Brain microvascular endothelial cell (primary cell): ENCODE results near the gene TSPAN11.
A peak's percentile ranks its signal among the peaks of the same experiment; 100 is the strongest.

Experiments used
- DNase-seq: peaks from one replicate; pipeline ENCODE4 v3.0.0-alpha.2; 2020
- H3K27ac ChIP-seq: fragments of 250-450 bp; sonication (Bioruptor Pico); 2 replicates; pipeline ENCODE4 v1.5.1; 2020; ENCODE audit warnings: mild to moderate bottlenecking, moderate library complexity
- H3K27me3 ChIP-seq: fragments of 250-450 bp; sonication (Bioruptor Pico); replicated peaks from 2 replicates; pipeline ENCODE4 v1.5.1; 2020; ENCODE audit warnings: mild to moderate bottlenecking
- H3K36me3 ChIP-seq: fragments of 250-450 bp; sonication (Bioruptor Pico); replicated peaks from 2 replicates; pipeline ENCODE4 v1.5.1; 2020; ENCODE audit warnings: mild to moderate bottlenecking
- H3K4me3 ChIP-seq: 2 replicates; pipeline ENCODE4 v1.5.1; 2011; ENCODE audit warnings: low read depth, mild to moderate bottlenecking, control low read depth, low read length, moderate library complexity
- in situ Hi-C: cut with HindIII; loops from 2 replicates; pipeline ENCODE4 v1.10.0; 2017; ENCODE audit warnings: low sequenced_read_pairs, low pct_ligation_motif_present
- TF ChIP-seq, protein P1 (sequence below): IDR thresholded peaks from 2 replicates; pipeline ENCODE4 v1.5.1; 2011; ENCODE audit warnings: low read depth, mild to moderate bottlenecking, moderate library complexity, low read length, control low read depth, inconsistent platforms; ENCODE audit errors: missing control alignments

The TSPAN11 gene

DNA sequence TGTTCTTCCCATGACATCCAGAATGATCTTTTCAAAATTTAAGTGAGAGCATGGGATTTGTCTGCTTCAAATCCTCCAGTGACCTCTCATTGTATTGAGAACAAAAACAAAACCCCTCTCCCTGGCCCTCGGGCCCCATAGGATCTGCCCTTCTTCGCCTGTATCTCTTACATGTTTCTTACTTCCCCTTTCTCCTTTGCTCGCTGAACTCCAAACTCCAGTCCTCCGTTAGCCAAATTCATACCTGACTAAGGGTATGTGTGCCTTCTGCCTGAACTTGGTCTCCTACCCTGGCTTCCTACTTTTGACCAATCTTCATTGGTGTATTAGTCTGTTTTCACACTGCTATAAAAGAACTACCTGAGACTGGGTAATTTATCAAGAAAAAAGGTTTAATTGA lies 13.2 kb upstream of the TSPAN11 start:
- no peak overlapping the region for H3K27ac ChIP-seq
- no peak for DNase-seq
- in situ Hi-C loops, result no loop called here
- no peaks in the 10 kb centered on the region for H3K36me3 ChIP-seq
- no peak overlapping the region for H3K4me3 ChIP-seq
- TF ChIP-seq, protein P1, sequence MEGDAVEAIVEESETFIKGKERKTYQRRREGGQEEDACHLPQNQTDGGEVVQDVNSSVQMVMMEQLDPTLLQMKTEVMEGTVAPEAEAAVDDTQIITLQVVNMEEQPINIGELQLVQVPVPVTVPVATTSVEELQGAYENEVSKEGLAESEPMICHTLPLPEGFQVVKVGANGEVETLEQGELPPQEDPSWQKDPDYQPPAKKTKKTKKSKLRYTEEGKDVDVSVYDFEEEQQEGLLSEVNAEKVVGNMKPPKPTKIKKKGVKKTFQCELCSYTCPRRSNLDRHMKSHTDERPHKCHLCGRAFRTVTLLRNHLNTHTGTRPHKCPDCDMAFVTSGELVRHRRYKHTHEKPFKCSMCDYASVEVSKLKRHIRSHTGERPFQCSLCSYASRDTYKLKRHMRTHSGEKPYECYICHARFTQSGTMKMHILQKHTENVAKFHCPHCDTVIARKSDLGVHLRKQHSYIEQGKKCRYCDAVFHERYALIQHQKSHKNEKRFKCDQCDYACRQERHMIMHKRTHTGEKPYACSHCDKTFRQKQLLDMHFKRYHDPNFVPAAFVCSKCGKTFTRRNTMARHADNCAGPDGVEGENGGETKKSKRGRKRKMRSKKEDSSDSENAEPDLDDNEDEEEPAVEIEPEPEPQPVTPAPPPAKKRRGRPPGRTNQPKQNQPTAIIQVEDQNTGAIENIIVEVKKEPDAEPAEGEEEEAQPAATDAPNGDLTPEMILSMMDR, result no peak
- no peaks in the 10 kb centered on the region for H3K27me3 ChIP-seq

DNA sequence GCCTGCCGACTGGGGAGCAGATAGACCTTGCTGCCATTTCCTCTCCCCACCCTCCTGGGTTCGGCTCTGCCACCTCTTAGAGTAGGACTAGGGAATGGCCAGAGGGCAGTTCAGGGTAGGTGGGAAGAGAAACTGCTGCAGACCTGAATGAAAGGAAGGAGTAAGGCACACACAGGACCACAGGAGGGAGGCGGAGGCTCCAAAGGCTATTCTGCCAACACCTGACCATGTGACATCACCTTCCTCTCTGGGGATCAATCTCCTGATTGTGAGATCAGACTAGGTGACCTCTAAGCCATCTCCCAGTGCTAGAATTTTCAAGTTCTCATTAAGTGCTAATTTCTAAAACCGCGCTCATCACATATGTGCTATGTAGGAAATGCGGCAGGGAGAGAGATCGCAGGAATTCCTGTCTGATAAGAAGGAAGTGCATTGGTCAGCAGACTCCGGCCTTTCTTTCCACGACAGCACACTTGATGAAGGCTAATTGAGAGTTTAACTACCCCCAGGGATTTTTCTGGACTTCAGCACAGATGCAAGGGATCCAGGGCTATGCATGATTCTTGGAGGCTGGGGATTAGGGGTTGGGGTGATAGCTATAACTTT lies 11.5 kb upstream of the TSPAN11 start:
- TF ChIP-seq, protein P1, result no peak
- no peak for DNase-seq
- no peaks in the 10 kb centered on the region for H3K36me3 ChIP-seq
- H3K27me3 ChIP-seq, result no peaks in the 10 kb centered on the region
- no peak overlapping the region for H3K4me3 ChIP-seq
- H3K27ac ChIP-seq, result no peak overlapping the region
- in situ Hi-C loops, result no loop called here

DNA sequence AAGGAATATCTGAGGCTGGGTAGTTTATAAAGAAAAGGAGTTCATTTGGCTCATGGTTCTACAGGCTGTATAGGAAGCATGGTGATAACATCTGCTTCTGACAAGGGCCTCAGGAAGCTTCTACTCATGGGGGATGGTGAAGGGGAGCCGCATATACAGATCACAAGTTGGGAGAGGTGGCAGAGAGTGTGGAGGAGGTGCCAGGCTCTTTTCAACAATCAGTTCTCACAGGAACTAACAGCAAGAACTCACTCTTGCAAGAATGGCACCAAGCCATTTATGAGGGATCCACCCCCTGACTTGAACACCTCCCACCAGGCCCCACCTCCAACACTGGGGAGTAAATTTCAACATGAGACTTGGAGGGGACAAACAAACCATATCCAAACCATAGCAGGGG lies 3.5 kb upstream of the TSPAN11 start:
- Histone ChIP-seq H3K27me3 (no peaks in the 10 kb centered on the region), H3K36me3 (no peaks in the 10 kb centered on the region), H3K27ac (no peak overlapping the region), H3K4me3 (no peak overlapping the region)
- TF ChIP-seq, protein P1, result no peak
- in situ Hi-C loops, result no loop called here
- no peak for DNase-seq

DNA sequence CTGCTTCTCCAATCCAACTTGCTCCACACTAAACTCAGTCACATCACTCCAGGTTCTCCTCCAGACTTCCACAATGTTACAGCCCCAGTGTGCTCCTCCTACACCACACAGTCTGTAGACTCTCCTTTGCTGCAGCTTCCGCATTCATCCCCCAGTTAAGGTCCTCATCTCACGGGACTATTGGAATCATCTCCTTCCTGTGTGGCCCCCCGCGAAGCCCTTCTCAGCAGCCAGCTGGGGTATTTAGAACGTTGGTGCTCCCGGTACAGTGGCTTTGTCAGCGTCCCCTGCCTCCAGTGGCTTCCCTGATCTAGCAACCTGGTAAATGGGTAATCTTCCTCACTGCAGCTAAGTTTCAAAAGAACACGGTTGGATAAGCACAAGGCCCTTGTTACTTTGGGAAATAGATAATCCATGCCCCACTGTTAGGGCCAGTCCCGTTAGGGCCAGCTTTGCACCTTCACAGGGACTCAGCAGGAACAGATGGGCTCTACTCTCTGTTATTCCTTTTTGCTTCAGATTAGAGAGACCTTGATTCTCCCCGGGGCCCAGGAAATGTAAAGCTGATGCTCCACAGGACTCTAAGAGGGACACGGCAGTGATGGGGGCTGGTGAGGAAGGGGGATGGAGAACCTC lies 823 bp upstream of the TSPAN11 start:
- H3K27ac ChIP-seq, result no peak overlapping the region
- no peaks in the 10 kb centered on the region for H3K36me3 ChIP-seq
- H3K4me3 ChIP-seq, result peak overlapping the region; percentile 44
- TF ChIP-seq, protein P1, result no peak
- in situ Hi-C loops, result no loop called here
- H3K27me3 ChIP-seq, result no peaks in the 10 kb centered on the region
- DNase-seq, result no peak

DNA sequence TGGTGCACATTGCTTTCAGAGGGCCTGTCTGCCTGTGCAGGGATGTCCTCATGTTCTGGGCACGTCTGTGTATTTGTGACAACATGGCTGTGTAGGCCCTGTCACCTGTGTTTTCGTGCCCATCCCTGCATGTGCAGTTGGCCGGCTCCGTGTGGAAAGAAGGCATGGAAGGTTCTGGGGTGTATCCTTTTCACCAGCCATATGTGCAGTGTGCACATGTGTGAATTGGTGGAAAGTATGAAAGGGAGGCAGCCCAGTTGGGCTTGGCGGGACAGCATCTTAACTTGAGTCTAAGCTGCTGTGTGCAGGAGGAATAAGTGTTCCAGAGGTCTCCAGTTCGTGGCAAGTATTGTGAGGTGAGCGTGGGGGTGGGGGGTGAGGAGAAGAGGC lies 669 bp downstream of the TSPAN11 start:
- in situ Hi-C loops, result no loop called here
- no peak overlapping the region for H3K27ac ChIP-seq
- H3K27me3 ChIP-seq, result no peaks in the 10 kb centered on the region
- TF ChIP-seq, protein P1, result no peak
- no peak for DNase-seq
- no peak overlapping the region for H3K4me3 ChIP-seq
- H3K36me3 ChIP-seq, result no peaks in the 10 kb centered on the region
